IPS-NIHi7 (cell line): ENCODE results near the gene OSBPL7.

ENCODE experiments used
- DNase-seq: peaks from one replicate; pipeline ENCODE4 v3.0.0; 2012; ENCODE audit warnings: mixed read lengths; ENCODE audit errors: extremely low spot score

Gene OSBPL7

GRCh38 chr17:47763913-47764582 is 57.5 kb downstream of the OSBPL7 start:
- no peak for DNase-seq

- DNase-seq = no peak
Measured at GRCh38 chr17:47762728-47763127, 58.9 kb downstream of the OSBPL7 start.

GRCh38 chr17:47760409-47761140 is 61.0 kb downstream of the OSBPL7 start:
- no peak for DNase-seq

- no peak for DNase-seq
Measured at GRCh38 chr17:47757386-47757785, 64.2 kb downstream of the OSBPL7 start.
